Activated CD8-positive, alpha-beta memory T cell treated with anti-CD3 and anti-CD28 coated beads, Interleukin-2, amount 50 U/mL, for 24 hours (primary cell): ENCODE results near the gene SFTPD.
"Not testable (repeated sequence)": the region's sequence is repeated elsewhere in the genome, so short reads cannot be mapped to it uniquely, and the experiment has no call there.

Experiments used
- DNase-seq: peaks from one replicate; pipeline ENCODE4 v3.0.0-alpha.2; 2020; ENCODE audit errors: extremely low read depth

Gene SFTPD

DNA sequence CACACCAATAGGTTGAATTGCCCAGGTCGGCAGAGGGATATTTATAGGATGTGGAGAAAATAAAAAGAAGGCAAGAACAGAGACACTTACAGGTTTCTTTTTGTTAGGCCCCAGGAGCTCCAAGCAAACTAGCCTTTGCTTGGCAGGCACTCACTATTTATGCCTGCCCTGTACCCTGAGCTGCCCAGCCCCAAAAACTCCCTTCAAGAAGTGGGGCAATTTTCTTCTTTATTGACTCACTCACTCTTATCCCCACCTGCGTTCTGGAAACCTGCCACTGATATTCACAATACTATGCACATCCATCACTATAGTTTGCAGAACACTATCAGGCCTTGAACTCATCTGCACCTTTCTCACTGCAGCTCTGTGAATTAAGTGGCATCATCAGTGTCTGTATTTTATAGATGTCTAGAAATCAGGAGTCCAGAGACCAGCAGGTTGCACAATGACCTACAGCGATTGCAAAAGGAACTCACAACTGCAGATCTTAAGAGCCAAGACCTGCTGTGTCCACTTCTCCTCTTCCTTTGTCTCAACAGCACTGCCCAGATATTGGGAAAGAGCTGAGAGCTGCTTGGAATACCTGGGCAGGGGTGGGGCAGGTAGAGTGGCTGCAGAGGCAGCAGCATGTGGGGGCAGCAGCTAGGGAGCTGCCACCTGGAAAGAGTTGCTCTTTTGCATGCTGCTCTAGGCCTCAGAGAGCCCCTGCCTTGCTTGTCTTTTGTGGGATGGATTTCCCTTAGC is at the start of gene SFTPD:
Gene SFTPD (minus strand): TSS at position 130 of the 747 bp plus-strand sequence. CDS start 2,446 bp downstream, outside the sequence.
- DNase-seq: no peak

DNA sequence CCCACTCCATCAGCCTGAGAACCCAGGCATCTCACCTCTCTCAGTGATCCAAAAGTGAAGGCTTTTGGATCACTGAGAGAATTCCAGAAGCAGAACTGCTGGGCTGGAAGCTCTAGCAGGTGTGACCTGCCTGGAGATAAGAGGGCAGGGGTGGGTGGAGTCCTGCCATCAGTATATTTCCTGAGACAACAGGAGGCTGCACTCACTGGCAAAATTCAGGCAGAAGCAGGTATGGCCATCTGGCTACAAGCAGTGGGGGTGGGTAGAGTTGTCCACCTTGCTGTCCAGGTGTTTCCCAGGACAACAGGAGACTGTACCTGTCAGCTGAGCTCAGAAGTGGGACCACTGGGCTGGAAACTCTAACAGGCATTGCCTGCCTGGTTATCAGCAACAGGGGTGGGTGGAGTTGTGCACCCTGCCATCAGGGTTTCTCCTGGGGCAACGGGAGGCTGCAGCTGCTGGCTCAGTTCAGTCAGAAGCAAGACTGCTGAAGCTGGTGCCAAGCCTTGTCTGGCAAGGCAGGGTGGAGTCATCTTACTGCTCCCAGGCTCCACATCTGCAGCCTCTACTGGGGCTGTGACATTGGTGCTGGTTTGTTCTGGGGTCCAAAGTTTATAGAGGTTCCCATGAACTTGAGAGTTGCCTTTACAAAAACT is 47.2 kb upstream of the SFTPD start:
- no peak for DNase-seq

- DNase-seq: no peak
Measured at GRCh38 chr10:79994556-79994955, 45.7 kb upstream of the SFTPD start.

- DNase-seq: not testable (repeated sequence)
Measured at GRCh38 chr10:79988199-79988598, 39.3 kb upstream of the SFTPD start.

- not testable (repeated sequence) for DNase-seq
Measured at GRCh38 chr10:79986661-79987060, 37.8 kb upstream of the SFTPD start.

GRCh38 chr10:79985481-79986072 is 36.7 kb upstream of the SFTPD start:
- DNase-seq: no peak

DNA sequence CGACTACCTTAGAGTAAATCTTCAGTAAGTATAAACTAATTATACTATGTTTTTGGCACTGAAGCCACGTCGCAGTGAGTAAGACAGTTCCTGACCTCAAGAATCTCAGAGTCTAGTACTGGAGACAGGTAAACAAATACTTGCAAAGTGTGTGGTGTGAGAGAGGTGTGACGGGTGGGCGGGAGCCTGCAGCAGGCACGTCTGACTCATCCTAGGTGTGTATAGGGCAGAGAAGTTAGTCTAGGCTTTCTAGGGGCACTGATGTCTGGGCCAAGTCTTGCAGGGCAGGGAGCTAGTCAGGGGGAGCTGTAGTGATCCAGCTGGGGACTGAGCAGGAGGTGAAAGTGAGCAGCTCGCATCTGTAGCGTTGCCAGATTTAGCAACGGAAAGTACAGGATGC is 35.9 kb upstream of the SFTPD start:
- no peak for DNase-seq

- no peak for DNase-seq
Measured at GRCh38 chr10:79983286-79983909, 34.5 kb upstream of the SFTPD start.

DNA sequence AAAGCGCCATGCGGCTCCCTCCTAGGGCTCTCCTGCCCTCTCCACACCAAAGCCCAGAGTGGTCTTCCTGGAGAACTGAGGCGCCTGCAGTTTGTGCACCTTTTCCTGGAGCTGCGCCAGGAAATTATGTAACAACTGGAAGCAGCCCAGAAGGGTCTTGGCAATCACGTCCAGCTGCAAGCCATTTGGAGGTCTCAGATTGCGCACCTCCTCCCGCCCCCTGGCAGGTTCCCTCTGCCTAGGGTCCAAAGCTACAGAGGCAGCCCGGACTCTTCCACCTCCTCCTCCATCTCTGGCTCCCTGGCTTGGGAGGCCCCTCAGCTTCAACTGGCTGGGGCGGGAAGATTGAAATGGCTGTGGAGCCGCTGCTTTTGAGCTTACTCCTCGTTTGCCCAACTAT is 34.0 kb upstream of the SFTPD start:
- DNase-seq: no peak

- no peak for DNase-seq
Measured at GRCh38 chr10:79982362-79982800, 33.5 kb upstream of the SFTPD start.

GRCh38 chr10:79981450-79982361 is 32.8 kb upstream of the SFTPD start:
- DNase-seq: no peak

DNA sequence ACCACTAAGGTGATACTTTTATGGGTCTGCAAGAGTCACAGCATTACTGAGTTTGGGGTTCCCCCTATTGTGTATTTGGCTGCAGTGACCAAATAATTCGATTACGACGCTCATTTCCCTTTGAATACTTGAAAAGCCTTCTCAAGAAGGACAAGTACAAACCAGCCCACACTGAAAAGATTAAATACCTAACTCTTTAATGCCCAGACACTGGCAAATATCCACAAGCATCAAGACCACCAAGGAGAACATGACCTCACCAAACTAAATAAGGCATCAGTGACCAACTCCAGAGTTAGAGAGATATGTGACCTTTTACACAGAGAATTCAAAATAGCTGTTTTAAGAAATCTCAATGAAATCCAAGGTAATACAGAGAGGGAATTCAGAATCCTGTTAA is 31.8 kb upstream of the SFTPD start:
- DNase-seq: no peak

DNA sequence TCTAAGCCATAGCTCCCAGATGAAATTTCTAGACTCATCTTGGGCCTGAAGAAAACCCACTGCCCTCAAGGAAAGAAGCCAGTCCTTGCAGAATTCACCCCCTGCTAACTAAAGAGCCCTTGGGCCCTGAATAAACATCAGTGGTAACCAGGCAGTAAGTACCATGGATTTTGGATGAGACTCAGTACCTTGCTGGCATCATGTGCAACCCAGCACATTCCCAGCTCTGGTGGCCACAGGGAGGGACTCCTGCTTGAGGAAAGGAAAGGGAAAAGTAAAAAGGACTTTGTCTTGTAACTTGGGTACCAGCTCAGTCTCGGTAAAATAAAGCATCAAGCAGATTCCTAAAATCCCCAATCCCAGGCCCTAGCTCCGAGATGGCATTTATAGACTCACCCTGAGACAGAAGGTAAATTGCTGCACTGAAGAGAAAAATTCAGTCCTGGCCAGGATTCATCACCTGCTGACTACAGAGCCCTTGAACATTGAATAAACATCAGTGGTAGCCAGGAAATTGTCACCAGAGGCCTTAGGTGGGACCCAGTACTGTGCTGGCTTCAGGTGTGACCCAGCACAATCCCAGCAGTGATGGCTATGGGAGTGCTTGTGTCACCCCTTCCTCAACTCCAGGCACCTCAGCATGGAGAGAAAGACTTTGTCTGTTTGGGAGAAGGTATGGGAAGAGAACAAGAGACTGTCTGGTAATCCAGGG is 31.2 kb upstream of the SFTPD start:
- DNase-seq: no peak

DNA sequence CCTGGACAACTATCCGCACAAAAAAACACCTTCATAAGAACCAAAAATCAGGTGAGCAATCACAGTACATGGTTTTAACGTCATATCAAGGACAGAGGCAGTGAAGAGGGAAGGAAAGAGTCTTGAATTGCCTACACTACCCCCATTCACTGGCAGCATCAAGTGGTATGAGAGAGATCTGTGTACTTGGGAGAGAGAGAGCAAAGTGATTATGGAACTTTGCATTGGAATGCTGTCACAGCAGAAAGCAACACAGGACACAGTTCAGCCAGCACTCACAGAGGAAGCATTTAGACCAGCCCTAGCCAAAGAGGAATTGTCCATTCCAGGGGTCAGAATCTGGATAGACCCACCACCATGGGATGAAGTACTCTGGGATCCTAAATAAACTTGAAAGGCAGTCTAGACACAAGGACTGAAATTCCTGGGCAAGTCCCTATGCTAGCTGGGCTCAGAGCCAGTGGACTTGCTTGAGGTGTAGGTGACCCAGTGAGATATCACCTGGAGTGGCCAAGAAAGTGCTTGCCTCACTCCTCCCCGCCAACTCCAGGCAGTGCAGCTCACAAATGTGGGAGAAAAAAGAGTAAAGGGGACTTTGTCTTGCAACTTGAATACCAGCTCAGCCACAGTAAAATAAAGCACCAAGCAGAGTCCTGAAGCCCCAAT is 30.5 kb upstream of the SFTPD start:
- no peak for DNase-seq

DNA sequence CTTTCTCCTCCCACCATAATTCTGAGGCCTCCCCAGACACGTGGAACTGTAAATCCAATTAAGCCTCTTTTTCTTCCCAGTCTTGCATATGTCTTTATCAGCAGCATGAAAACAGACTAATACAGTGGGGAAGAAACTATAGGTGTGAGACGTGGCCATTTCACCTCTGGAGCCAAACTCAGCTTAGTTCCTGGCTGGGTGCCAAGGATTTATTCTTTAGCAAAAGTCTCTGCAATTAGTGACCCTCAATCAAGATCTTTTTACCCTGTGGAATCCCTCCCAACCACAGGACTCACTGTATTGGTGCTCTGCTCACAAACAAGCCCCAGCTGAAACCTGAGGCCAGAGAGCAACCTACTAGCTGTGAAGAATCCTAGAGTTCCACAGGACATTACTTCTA is 28.1 kb upstream of the SFTPD start:
- no peak for DNase-seq

DNA sequence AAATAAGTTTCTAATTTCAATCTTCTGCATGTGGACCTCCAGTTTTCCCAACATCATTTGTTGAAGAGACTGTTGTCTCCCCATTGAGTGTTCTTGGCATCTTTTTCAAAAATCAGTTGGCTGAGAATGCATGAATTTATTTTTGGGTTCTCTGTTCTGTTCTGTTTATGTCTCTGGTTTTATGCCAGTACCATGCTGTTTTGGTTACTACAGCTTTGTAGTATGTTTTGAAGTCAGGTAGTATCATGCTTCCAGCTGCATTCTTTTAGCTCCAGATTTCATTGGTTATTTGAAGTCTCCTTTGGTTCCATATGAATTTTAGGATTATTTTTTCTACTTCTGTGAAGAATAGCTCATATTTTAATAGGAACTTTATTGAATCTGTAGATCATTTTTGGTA is 21.2 kb upstream of the SFTPD start:
- DNase-seq: no peak

DNA sequence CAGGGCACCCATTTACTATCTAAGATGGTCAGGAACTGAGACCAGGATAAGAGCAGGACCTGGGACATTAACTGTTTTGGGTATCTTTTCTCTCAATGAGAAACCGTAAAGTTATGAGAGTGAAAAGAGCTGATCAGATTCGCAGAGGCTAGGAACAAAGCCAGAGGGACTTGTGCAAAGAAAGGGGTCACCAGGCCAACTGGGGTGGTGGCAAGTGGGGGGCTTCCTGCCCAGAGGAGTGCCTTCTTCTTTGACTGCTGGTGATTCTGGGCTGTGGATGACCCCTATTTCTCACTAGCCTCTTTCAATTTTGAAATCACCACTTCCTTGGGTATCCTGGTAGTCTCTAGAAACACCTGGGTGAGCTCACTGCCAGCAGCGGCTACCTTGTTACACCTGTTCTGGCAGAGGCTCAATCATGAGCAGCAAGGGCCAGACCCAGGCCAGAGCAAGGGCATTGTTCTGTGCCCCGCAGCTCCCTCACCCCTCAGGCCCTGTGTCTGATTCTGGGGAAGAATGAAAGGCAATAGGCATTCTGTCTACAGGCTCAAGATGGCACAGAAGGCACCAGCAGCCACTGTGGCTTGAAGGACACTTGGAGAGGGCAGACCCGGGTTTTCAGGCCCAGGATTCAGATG is 999 bp downstream of the SFTPD start:
- DNase-seq: no peak

GRCh38 chr10:79947083-79947415 is 1.9 kb downstream of the SFTPD start:
- DNase-seq: no peak

DNA sequence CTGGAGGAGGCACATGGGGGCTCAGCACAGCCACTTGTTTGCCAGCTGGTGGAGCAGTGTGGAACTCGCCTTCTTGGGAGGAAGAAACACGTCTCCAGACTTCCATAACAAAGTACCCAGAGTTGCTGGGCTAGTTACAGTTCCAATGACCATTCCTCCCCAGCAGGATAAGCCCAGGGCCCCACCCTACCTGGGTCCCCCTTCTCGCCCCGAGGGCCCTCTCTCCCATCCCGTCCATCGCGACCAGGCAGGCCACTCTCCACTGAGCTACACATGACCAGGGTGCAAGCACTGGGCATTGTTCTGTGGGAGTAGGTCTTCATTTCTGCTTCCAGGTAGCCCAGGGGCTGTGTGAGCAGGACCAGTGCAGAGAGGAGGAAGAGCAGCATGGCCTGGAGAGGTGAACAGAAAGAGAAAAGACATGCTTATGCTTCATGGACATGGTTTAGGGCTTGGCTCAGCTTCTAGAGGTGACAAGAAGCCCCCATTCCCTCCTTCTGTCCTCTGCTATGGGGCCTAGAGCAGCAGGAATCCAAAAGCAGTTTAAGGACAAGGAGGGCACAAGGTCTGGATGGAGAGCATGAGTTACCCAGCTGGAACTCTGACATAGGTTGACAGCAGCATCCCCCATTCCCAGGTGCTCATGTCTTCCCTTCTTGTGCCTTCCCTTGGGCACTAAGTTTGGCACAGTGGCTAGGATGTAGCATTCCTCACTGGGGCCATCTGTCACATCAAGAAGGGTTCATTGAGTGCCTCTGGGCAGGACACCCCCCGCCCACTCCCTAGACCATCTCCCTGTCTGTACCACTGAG is 2.4 kb downstream of the SFTPD start:
- no peak for DNase-seq
